PC-3 (cell line): ENCODE measurements around the gene WNT3.

Experiments used
- EZH2phosphoT487 ChIP-seq: fragments of 300-600 bp; sonication (generic); IDR thresholded peaks from 2 replicates; pipeline ENCODE4 v1.6.1; 2018; ENCODE audit warnings: mild to moderate bottlenecking, antibody characterized with exemption, low read length, borderline replicate concordance
- TF ChIP-seq, protein P1 (sequence below): fragments of 300-600 bp; sonication (generic); conservative IDR thresholded peaks from 2 replicates; pipeline ENCODE4 v1.5.1; 2017; ENCODE audit warnings: antibody characterized with exemption, low read depth, mild to moderate bottlenecking, low read length

DNA sequence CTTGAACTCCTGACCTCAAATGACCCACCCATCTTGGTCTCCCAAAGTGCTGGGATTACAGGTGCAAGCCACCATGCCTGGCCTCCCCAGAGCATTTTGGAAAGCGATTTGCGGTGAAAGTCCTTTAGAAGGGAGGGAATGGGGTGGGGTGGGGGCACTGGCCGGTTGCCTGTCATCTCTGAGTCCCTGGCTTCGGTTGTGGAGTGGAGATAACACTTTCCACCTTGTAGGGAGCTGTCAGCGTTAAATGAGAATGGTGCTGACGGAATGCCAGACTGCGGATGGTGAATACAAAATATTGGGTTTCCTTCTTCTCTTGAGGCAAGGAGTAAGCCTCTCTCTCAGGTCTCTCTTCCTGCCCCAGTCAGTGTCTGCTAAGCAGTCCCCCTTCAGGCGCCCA lies 5.2 kb upstream of the WNT3 start:
- TF ChIP-seq, protein P1, sequence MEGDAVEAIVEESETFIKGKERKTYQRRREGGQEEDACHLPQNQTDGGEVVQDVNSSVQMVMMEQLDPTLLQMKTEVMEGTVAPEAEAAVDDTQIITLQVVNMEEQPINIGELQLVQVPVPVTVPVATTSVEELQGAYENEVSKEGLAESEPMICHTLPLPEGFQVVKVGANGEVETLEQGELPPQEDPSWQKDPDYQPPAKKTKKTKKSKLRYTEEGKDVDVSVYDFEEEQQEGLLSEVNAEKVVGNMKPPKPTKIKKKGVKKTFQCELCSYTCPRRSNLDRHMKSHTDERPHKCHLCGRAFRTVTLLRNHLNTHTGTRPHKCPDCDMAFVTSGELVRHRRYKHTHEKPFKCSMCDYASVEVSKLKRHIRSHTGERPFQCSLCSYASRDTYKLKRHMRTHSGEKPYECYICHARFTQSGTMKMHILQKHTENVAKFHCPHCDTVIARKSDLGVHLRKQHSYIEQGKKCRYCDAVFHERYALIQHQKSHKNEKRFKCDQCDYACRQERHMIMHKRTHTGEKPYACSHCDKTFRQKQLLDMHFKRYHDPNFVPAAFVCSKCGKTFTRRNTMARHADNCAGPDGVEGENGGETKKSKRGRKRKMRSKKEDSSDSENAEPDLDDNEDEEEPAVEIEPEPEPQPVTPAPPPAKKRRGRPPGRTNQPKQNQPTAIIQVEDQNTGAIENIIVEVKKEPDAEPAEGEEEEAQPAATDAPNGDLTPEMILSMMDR = no peak
- TF ChIP-seq EZH2phosphoT487 = no peak
